ENCODE results near the gene MAP2K7.
"Not testable (repeated sequence)": the region's sequence is repeated elsewhere in the genome, so short reads cannot be mapped to it uniquely, and the experiment has no call there.

MAP2K7 gene

DNA sequence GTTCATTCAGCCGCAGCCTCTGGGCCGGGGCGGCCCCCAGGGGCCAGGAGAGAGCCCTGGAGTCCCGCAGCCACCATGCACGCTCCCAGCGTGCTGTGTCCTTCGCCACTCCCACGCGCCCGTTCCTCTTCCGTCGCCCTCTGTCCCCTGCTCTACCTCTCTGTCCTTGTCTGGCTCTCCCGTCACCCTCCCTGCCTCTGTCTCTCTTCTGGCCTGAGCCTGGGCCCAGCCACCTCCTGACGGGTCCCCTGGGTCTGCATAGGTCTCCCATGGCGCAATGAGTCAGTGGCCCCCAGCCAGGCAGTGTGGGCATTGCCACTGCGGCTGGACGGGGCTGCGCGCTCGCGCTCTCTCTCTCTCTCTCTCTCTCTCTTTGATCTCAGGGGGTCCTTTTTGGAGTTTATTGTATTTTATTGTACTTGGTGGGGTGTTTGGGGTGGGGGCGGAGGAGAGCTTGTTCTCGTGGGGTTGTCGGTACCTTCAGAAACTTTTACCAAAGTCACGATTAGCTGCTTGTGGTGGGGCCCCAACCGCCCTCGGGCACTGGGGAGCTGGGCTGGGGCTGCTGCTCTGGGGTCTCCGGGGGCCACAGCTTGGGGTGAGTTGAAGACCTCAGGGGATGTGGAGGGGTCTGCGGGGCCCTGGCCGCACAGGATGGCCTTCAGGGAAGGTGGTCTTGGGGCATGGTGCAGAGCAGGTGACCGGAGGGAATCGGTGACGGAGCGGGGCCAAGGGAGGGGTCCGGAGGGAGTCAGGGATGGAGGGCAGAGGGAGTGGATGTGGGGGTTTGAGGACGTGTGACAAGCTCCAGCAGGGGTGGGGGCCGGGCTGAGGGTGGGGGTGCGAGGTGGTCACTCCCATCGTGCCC is 9.3 kb downstream of the MAP2K7 start:
- Histone ChIP-seq H3K9me3 (no peaks in the 10 kb centered on the region), H3K4me1 (peaks cover 6% of the 10 kb centered on the region), H3K4me3 (no peak overlapping the region), H3K36me3 (replicated peaks) (peaks cover 18% of the 10 kb centered on the region), H3K27me3 (ENCODE audit: low read depth) (peaks cover 24% of the 10 kb centered on the region)
- DNase-seq (ENCODE audit: low spot score in 2 of 2), result no peak
- in situ Hi-C loops (cut with MboI; ENCODE audit: low sequenced_read_pairs), result no loop called here

DNA sequence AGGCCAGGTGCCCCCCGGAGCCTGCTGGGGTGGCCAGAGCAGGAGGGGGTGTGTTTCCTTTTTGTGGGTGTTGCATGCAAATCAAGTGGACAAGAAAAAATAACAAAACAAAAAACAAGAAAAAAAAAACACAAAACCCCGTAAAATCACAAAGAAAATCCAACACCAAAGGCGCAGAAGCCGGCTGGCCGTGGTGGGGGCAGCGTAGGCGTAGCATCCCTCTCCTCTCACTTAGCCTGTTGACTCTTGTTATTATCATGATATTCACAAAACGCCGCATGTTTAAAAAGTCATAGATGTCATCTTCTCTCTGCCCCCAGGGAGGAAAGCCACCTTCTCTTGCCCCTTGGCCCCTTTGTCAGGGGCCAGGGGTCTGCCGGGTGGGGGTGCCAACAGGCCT is 10.0 kb downstream of the MAP2K7 start:
- DNase-seq (ENCODE audit: low spot score in 2 of 2), result no peak
- H3K27me3 ChIP-seq (ENCODE audit: low read depth), result peaks cover 25% of the 10 kb centered on the region
- peaks cover 13% of the 10 kb centered on the region for H3K4me1 ChIP-seq
- no peak overlapping the region for H3K4me3 ChIP-seq
- peaks cover 18% of the 10 kb centered on the region for H3K36me3 ChIP-seq (replicated peaks)
- H3K9me3 ChIP-seq, result no peaks in the 10 kb centered on the region
- in situ Hi-C loops (cut with MboI; ENCODE audit: low sequenced_read_pairs), result no loop called here

DNA sequence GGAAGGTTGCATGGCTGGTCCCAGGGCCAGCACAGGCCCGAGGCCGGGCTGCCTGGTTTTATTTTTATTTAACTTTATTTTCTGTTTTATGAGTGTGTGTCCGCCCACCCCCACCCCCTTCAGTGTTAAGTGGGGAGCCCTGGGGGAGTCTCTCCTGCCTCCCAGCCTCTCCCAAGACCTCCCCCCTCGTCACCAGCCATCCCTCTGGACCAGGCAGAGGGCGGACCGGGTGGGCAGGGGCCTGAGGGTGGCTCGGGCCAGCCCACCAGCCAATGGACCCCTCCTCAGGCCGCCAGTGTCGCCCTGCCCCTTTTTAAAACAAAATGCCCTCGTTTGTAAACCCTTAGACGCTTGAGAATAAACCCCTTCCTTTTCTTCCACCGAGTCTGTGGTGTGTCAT is 10.4 kb downstream of the MAP2K7 start:
- Histone ChIP-seq H3K4me1 (peaks cover 15% of the 10 kb centered on the region), H3K27me3 (ENCODE audit: low read depth) (peaks cover 25% of the 10 kb centered on the region), H3K36me3 (replicated peaks) (peaks cover 18% of the 10 kb centered on the region), H3K4me3 (no peak overlapping the region), H3K9me3 (no peaks in the 10 kb centered on the region)
- in situ Hi-C loops (cut with MboI; ENCODE audit: low sequenced_read_pairs), result no loop called here
- DNase-seq (ENCODE audit: low spot score in 2 of 2), result no peak

DNA sequence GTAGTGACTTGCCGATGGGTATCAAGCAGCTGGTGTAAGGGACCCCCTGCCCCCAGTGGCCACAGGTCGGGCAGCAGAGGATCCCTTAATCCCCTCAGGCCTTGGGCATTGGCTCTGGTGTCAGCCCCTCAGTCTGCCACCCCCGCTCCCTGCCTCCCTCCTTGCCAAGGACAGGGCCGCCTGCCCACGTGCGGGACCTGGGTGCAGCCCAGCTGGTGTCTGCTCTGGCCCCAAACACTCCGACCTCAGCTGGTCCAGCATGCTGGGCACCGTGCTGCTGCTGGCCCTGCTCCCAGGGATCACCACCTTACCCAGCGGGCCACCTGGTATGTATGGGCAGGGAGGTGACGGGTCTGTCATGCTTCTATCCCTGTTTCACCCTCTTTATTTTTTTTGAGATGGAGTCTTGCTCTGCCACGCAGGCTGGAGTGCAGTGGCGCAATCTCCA is 10.9 kb downstream of the MAP2K7 start, which contains the start of gene TGFBR3L:
Gene TGFBR3L, plus strand, starts transcription at position 233 of the 448 bp plus-strand sequence.
- H3K27me3 ChIP-seq (ENCODE audit: low read depth), result peaks cover 25% of the 10 kb centered on the region
- in situ Hi-C loops (cut with MboI; ENCODE audit: low sequenced_read_pairs), result no loop called here
- H3K36me3 ChIP-seq (replicated peaks), result peaks cover 18% of the 10 kb centered on the region
- H3K9me3 ChIP-seq, result no peaks in the 10 kb centered on the region
- H3K4me1 ChIP-seq, result peaks cover 20% of the 10 kb centered on the region
- no peak for DNase-seq (ENCODE audit: low spot score in 2 of 2)
- H3K4me3 ChIP-seq, result no peak within 1 kb of the TSS

DNA sequence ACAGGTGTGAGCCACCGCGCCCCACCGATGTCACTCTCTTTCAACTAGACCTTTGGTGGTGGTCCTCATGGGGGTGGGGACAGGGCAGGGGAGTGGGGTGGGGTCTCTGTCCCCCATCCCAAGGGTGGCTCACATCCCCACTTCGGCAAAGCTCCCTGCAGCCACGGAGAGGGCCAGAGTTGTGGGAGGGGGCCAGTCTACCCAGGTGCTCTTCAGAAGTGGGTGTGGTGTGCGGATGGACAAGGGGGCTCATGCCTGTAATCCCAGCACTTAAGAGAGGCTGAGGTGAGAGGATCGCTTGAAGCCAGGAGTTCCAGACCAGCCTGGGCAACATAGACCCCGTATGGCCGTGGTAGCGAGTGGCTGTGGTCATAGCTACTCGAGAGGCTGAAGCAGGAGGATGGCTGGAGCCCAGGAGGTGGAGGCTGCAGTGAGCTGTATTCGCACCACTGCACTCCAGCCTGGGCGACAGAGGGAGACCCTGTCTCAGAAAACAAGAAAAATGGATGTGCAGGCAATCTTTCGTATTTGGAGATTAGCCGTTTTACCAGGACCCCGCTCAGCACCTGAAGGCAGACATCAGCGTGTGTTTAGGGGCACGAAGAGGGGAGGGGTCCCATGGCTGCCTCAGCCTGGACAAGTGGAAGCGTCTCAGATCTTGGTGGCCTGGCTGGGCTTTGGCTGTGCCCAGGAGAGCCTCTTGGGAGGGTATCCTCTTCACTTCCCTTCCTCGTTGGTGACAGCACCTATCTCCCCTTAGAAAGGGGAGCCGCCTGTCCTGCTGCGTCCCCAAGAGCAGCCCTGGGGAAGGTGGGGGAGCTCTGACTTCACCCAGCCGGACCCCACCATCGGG is 11.8 kb downstream of the MAP2K7 start:
- Histone ChIP-seq H3K36me3 (replicated peaks) (peaks cover 17% of the 10 kb centered on the region), H3K4me3 (no peak overlapping the region), H3K4me1 (peaks cover 22% of the 10 kb centered on the region), H3K9me3 (no peaks in the 10 kb centered on the region), H3K27me3 (ENCODE audit: low read depth) (peaks cover 25% of the 10 kb centered on the region)
- in situ Hi-C loops (cut with MboI; ENCODE audit: low sequenced_read_pairs), result no loop called here
- no peak for DNase-seq (ENCODE audit: low spot score in 2 of 2)

DNA sequence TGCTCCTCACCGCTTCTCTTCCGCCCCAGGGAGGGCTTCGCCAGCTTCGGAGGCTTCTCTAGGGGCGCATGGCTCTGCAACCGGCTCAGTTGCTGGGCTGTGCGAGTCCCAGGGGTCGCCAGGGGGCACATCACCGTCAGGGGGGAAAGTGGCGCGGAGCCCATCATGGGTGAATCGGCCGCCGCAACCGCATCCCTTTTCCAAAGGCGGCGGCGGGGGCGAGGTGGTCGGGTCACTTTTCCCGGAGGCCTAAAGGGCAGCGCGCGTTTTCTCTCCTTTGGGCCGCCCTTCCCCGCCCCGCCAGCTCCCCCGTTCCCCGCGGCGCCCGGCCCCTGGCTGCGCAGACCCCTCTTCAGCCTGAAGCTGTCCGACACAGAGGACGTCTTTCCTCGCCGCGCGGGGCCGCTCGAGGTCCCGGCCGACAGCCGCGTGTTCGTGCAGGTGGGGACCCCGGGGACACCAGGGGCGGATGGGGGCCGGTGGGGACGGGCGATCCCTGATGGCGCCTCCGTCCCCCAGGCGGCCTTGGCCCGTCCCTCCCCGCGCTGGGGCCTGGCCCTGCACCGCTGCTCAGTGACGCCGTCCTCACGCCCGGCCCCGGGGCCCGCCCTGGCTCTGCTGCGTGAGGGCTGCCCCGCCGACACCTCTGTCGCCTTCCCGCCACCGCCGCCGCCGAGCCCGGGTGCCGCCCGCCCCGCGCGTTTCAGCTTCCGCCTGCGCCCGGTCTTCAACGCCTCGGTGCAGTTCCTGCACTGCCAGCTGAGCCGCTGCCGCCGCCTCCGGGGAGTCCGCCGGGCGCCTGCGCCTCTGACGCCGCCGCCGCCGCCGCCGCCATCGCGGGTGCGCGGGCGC is 12.7 kb downstream of the MAP2K7 start:
- H3K36me3 ChIP-seq (replicated peaks), result peaks cover 11% of the 10 kb centered on the region
- in situ Hi-C loops (cut with MboI; ENCODE audit: low sequenced_read_pairs), result no loop called here
- H3K27me3 ChIP-seq (ENCODE audit: low read depth), result peaks cover 25% of the 10 kb centered on the region
- H3K4me1 ChIP-seq, result peaks cover 22% of the 10 kb centered on the region
- DNase-seq (ENCODE audit: low spot score in 2 of 2), result no peak
- no peak overlapping the region for H3K4me3 ChIP-seq
- no peaks in the 10 kb centered on the region for H3K9me3 ChIP-seq

DNA sequence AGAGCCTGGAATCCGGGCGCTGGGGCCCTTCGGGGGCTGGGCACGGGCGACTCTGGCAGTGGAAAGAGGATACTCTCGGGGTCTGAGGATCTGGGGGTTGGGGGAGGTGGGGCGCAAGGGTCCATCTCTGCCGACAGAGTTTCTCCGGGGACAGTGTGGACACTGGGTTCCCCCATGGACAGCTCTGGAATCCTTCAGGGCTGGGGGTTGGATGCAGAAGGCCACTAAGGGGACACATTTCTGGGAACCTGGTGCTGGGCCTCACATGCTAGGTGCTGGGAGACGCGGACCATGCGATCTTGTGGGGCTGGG is 13.2 kb downstream of the MAP2K7 start:
- H3K4me3 ChIP-seq, result no peak overlapping the region; the same call in 1 of the 2 replicates
- H3K36me3 ChIP-seq (replicated peaks), result peaks cover 5% of the 10 kb centered on the region
- no peaks in the 10 kb centered on the region for H3K9me3 ChIP-seq
- no peak for DNase-seq (ENCODE audit: low spot score in 2 of 2)
- H3K4me1 ChIP-seq, result peaks cover 22% of the 10 kb centered on the region
- H3K27me3 ChIP-seq (ENCODE audit: low read depth), result peaks cover 25% of the 10 kb centered on the region
- in situ Hi-C loops (cut with MboI; ENCODE audit: low sequenced_read_pairs), result no loop called here

DNA sequence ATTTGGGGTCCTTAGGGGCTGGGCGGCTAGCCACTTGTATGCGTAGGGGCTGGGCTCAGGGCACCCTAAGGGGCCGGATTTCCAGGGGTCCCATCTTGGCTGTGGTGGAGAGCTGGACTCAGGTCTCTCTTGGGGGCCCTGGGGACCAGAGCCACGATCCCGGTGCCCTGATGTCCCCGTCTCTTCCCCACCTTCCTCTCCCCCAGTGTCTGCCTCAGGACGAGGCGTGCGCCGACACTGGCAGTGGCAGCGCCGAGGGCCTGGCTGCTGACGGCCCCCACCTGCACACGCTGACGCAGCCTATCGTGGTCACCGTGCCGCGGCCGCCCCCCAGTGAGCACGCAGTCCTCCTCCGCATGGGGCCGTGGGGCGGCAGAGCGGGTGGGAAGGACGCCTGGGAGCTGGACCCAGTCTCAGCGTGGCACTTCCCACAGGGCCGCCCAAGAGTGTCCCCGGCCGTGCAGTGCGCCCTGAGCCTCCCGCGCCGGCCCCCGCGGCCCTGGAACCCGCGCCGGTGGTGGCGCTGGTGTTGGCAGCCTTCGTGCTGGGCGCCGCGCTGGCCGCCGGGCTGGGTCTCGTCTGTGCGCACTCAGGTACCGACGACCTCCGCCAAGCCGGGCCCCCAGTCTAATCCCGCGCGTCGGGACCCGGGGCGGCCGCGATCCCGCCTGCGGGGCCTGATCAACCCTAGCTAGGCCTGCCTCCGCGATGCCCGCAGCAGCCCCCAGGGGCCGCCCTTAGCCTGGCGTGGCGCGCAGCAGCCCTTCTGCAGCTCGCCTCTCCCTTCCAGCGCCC is 13.8 kb downstream of the MAP2K7 start:
- Histone ChIP-seq H3K36me3 (replicated peaks) (peaks cover 6% of the 10 kb centered on the region), H3K27me3 (ENCODE audit: low read depth) (peaks cover 25% of the 10 kb centered on the region), H3K9me3 (no peaks in the 10 kb centered on the region), H3K4me1 (peaks cover 22% of the 10 kb centered on the region), H3K4me3 (no peak overlapping the region; the same call in 1 of the 2 replicates)
- peak; percentile 57 to 82 for DNase-seq (ENCODE audit: low spot score in 2 of 2)
- in situ Hi-C loops (cut with MboI; ENCODE audit: low sequenced_read_pairs), result no loop called here

DNA sequence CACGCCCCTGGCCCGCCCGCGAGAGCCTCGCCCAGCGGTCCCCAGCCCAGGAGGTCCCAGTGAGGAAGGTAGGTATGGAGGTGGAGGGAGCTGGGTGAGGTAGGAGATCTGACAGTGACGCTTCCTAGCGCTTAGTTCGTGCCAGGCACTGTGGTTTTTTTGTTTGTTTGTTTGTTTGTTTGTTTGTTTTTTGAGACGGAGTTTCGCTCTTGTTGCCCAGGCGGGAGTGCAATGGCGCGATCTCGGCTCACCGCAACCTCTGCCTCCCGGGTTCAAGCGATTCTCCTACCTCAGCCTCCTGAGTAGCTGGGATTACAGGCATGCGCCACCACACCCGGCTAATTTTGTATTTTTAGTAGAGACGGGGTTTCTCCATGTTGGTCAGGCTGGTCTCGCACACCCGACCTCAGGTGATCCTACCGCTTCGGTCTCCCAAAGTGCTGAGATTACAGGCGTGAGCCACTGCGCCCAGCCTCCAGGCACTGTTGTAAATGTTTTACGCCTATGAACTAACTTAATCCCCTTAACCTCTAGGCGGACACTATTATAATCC is 14.5 kb downstream of the MAP2K7 start:
- in situ Hi-C loops (cut with MboI; ENCODE audit: low sequenced_read_pairs); H3K4me3 ChIP-seq: not testable (repeated sequence)

DNA sequence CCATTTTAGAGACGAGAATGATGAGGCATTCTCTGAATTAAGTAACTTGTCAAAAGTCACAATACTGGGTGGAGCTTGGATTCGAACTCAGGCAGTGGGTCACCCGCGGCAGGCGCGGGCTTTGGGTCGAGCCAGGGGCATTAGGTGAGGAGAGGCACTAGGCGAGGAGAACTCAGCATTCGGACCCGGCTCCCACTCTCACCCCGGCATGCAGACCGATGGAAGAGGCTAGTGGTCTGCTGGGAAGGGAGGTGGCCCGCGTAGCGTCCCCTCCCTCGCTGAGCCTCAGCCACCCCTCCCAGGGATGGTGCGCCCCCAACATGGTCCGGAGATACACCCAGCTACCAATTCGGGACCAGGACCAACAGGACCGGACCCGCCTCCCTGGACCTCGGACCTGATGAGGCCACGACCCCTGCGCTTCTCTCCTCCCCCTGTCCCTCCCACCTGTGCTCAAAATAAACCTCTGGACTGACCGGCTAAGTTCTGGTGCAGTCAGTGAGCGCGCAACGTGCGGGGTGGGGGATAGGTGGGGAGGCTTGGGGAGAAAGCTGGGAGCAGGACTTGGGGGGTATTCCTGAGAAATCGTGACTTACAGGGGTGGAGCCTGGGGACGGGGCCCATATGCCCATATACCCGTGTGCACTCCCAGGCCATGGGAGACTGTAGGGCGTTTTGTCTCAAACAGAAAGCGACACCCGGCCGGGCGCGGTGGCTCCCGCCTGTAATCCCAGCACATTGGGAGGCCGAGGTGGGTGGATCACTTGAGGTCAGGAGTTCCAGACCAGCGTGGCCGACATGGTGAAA is 15.1 kb downstream of the MAP2K7 start:
- in situ Hi-C loops (cut with MboI; ENCODE audit: low sequenced_read_pairs), result no loop called here
- Histone ChIP-seq H3K27me3 (ENCODE audit: low read depth) (peaks cover 25% of the 10 kb centered on the region), H3K36me3 (replicated peaks) (peaks cover 3% of the 10 kb centered on the region), H3K4me3 (no peak overlapping the region), H3K4me1 (peaks cover 22% of the 10 kb centered on the region), H3K9me3 (no peaks in the 10 kb centered on the region)
- no peak for DNase-seq (ENCODE audit: low spot score in 2 of 2)

More for the DNA sequence above, 14.5 kb downstream of the MAP2K7 start:
- H3K36me3 ChIP-seq (replicated peaks); H3K9me3 ChIP-seq; DNase-seq (ENCODE audit: low spot score in 2 of 2): not testable (repeated sequence)
- Histone ChIP-seq H3K4me1 (peaks cover 22% of the 10 kb centered on the region), H3K27me3 (ENCODE audit: low read depth) (peaks cover 25% of the 10 kb centered on the region)

DNA sequence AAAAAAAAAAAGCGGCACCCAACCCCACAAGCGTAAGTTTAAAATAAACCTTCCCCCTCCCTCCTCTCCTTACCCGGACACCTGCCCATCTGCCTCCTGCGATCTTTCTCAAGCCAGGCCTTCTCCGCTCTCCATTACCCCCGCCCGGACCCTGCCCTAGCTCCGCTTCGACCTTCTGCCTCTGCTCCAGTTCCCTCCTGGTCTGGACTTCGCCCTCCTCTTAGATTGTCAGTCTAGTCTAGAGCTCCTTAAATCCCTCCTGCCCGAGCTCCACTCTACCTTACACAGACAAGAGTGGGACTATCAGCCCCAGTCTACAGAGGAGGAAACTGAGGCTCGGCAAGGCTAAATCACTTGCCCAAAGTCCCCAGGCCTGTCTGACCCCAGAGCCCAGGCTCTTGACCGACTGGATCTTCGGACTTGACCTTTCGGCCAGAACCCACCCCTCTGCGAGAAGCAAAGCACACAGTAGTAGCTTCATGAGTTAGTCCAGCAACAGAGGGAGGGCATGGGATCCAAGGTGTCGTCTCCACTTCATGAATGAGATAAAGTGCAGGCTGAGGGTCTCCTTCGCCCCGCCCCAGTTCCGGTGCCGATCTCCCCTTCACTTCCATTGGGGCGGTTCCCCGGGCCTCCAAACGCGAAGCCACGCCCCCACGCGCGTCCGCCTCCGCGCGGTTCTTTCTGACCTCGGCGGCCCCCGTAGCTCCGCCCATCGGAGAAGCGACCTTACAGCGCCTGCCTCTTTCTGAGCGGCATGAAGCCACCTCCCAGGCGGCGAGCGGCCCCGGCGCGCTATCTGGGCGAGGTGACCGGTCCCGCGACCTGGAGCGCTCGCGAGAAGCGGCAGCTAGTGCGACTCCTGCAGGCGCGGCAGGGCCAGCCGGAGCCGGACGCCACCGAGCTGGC is 16.2 kb downstream of the MAP2K7 start, which contains the start of gene SNAPC2:
Gene SNAPC2, plus strand, starts transcription at position 729 of the 909 bp plus-strand sequence. Its CDS starts 29 bp downstream, at position 758.
- peak; percentile 87 to 99 for DNase-seq (ENCODE audit: low spot score in 2 of 2)
- Histone ChIP-seq H3K9me3 (no peaks in the 10 kb centered on the region), H3K4me3 (peak within 1 kb of the TSS; percentile 60), H3K27me3 (ENCODE audit: low read depth) (peaks cover 25% of the 10 kb centered on the region), H3K36me3 (replicated peaks) (peaks cover 3% of the 10 kb centered on the region), H3K4me1 (peaks cover 22% of the 10 kb centered on the region)
- in situ Hi-C loops (cut with MboI; ENCODE audit: low sequenced_read_pairs), result loop anchor here (5.0 kb wide), 1 partner anchor 53 kb away; no protein-coding TSS in a partner anchor

Data from HAP-1 (cell line).